Fibroblast of skin of right biceps (primary cell): ENCODE results near the gene LBHD2.

ENCODE experiments used
- DNase-seq: peaks from one replicate; pipeline ENCODE4 v3.0.0-alpha.2; 2013

LBHD2 gene

DNA sequence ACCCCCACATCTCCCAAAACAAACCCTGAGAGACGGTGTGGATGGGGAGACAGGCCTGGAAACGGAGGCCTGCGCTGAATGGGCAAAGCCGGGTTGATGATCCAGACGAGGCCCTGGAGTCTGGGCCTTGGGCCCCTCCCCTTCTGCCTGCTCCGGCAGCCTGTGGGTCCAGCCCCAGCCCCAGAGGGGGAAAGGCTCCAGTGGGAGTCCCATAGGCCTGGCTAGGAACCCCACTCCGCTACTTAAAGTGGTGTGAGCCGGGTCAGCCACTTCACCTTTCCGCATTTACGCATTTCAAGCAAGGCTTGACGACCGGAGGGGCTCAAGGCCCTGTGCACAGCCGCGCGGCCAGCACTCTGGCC is 38.6 kb downstream of the LBHD2 start:
- DNase-seq, result no peak

- DNase-seq, result no peak
Measured at GRCh38 chr14:103122947-103123633, 39.1 kb downstream of the LBHD2 start, which contains the start of gene TNFAIP2. TSS of gene TNFAIP2 (plus strand) at chr14:103123461. CDS start at chr14:103126458, 2,997 bp downstream.

DNA sequence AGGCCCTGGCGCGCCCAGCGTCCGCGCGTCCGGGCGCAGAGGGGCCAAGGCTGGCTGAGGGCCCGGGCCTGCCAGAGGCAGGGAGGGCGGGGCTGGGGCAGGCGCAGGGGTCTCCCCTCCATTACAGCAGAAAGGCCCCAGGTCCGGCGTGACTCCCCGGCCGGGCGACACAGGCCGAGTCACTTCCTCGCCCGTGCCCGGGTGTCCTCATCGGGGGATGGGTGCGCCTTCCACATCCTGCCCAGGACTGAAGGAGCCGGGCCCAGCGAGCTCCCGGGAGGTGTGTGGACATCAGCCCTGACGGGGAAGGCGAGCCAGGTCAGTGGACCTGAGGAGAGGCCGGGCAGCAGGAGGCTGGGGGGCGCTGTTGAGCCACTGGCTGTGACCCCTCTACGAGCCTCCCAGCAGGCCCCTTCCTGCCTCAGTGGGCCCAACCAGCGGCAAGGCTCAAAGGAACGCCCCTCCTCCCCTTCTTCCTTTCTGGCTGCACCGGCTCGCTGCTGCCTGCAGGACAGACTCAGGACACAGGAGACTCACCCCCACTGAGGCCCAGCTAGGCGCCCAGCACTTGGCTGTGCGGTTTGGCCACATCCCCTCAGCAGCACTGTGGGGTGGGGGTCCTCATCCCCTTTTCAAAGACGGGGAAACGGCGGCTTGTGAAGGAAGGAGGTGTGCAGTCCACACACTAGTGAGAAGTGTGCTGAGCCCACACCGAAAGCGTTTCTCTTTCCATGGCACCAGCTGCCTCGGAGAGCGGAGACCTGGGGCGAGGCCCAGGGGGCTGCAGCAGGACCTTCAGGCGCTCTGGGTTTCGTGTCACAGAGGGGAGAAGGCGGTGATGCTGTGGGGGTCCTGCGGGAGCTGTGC is 39.9 kb downstream of the LBHD2 start:
- no peak for DNase-seq

- DNase-seq, result no peak
Measured at GRCh38 chr14:103124501-103125001, 40.5 kb downstream of the LBHD2 start.

DNA sequence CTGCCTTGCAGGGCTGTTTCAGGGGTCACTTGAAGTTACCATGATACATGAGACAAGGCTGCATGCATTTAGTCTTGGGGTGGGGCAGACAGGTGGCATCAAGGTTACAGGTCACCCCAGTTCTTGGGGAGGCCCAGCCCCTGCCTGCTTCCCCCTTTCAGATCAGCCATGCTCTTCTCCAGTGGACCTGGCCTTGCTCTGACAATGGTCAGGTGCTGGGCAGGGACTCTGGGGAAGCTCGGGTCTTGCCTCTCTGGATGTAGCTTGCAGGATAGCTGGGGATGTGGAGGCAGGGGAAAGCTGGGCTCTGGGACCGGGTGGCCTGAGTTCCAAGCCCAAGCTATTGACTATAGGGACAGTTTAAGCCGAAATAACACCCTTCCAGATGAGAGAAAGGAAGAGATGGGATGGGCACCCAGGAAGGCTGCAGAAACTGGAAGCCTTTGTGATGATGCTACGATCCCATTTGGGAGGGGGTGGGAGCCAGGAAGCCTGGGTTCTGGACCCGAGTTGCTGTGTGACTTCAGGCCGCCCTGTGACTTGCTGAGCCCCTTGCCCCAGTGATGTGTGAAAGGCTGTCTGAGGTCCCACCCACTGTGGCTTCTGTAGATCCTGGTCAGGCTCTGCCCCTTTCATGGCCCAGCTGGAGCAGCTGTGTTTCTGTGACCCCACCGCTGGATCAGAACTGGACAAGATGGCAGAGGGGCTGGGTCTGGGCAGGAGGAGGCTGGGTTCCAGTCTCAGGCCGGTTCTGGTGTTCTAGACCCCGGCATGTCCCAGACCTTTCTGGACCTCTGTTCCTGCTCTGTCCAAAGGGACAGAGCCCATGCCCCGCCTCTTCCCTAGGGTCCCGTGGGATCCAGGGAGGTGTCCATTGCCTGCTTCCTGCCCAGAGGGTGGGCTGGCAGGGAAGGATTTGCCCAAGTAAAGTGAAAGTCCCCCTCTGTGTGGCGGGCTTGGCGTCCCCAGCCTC is 41.4 kb downstream of the LBHD2 start:
- no peak for DNase-seq

GRCh38 chr14:103126088-103126872 is 42.3 kb downstream of the LBHD2 start:
- no peak for DNase-seq

GRCh38 chr14:103126873-103127304 is 42.9 kb downstream of the LBHD2 start:
- peak; percentile 23 for DNase-seq

DNA sequence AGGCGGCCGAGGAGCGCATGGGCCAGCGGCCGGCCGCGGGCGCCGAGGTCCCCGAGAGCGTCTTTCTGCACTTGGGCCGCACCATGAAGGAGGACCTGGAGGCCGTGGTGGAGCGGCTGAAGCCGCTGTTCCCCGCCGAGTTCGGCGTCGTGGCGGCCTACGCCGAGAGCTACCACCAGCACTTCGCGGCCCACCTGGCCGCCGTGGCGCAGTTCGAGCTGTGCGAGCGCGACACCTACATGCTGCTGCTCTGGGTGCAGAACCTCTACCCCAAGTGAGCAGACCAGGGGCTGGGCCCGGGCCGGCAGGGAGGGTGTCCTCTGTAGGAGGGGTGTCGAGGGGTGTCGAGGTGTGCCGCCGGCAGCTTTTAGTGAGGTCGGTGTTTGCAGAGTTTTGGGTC is 43.3 kb downstream of the LBHD2 start:
- DNase-seq, result no peak

GRCh38 chr14:103127861-103128598 is 44.0 kb downstream of the LBHD2 start:
- no peak for DNase-seq

- DNase-seq, result no peak
Measured at GRCh38 chr14:103128631-103129300, 44.8 kb downstream of the LBHD2 start.

GRCh38 chr14:103129301-103130016 is 45.4 kb downstream of the LBHD2 start:
- DNase-seq, result no peak

DNA sequence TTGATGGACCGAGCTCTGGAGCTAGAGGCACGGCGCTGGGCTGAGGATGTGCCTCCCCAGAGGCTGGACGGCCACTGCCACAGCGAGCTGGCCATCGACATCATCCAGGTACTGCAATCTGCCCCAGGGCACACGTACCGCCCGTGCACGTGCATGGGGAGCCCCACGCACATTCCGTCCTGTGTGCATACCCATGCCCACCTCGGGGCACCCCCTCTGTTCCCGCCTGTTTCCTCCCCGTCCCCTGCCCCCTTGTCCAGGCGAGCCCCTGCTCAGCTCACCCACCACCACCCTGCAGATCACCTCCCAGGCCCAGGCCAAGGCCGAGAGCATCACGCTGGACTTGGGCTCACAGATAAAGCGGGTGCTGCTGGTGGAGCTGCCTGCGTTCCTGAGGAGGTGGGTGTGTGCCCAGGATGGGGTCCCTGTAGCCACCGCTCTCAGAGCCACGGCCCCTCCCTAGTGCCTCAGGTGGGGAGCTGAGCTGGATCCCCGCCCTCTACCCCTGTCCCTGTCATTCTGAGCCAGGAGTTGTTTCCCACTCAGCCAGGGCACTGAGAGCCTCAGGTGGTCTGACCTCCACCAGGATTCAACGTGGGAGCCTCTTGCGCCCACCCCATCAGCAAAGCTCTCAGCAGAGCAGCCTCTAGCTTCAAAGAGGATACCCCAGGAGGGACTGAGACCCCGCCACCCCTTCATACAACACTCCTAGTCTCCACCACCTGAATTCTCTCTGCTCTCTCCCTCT is 46.2 kb downstream of the LBHD2 start:
- DNase-seq, result no peak

DNA sequence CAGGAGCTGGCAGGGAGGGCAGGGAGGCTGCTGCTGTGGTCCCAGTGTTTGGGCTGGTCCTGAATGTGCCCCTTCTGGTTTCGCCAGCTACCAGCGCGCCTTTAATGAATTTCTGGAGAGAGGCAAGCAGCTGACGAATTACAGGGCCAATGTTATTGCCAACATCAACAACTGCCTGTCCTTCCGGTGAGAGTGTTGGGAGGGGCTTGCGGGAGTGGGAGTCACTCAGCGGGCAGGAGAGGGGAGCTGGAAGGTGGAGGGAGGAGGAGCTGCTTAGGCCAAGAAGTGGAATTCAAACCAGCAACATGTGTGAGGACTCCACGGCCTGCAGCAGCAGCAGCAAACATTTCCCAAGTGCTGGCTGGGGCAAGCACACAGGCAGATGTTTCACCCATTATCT is 47.0 kb downstream of the LBHD2 start:
- peak; percentile 64 for DNase-seq

DNA sequence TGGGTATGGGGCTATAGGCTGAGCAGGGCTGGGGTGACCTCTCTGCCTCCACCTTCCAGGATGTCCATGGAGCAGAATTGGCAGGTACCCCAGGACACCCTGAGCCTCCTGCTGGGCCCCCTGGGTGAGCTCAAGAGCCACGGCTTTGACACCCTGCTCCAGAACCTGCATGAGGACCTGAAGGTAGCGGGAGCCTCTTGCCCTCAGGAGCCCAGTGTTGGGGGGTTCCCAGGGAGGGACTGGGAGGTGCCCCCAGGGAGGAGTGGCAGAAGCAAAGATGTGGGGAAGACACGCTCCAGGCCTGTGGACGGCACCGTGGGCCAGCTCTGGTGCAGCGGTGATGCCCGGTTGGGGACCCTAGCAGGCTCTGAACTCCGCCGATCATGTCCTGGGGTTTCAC is 47.6 kb downstream of the LBHD2 start:
- no peak for DNase-seq

DNA sequence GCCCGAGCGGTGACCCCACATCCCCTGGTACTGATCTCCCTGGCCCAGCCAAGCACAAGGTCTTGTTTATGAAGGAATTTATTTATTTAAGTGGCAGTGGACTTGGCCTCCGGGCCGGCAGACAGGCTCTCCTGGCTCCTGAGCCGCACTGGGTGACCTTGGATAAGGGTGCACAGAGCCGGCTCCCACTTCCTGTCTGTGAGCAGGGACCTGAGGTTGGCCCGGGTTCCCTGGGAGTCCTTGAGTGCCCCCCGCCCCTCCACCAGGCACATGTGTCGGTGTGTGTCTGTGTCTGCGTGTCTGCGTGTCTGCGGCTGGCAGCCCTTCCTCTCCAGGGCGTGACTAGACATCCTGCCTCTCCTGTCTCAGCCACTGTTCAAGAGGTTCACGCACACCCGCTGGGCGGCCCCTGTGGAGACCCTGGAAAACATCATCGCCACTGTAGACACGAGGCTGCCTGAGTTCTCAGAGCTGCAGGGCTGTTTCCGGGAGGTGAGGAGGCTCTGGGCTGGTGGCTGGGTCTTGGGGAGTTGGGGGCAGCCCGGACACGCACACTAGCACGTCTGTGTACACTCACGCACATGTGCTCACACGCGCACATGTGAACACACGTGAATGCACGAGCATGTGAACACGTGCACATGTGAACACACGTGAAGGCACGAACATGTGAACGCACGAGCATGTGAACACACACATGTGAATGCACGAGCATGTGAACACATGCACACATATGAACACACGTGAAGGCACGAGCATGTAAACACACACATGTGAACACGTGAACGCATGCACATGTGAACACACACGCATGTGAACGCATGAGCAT is 48.6 kb downstream of the LBHD2 start:
- DNase-seq, result no peak

- DNase-seq, result no peak
Measured at GRCh38 chr14:103133210-103134140, 49.5 kb downstream of the LBHD2 start.

DNA sequence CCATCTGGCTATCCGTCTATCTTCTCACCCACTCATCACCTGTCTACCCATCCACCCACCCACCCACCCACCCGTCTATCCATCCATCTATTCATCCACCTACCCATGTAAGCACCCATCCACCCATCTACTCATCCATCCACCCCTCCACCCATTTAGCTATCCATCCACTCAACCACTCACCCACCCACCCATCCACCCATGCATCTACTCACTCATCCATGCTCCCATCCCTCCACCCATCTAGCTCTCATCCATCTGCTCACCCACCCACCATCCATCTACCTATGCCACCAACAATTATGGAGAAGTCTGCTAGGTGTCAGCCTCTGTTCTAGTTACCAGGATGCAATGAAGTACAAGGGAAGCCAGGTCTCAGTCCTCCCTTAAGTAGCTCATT is 50.4 kb downstream of the LBHD2 start:
- DNase-seq, result no peak
